ENCODE measurements around the gene TRPV3. TPM values are rescaled to one million over a fixed set of nuclear protein-coding genes. Genes with fewer than 3 reads are reported as not detected.
"Not testable (repeated sequence)": the region's sequence is repeated elsewhere in the genome, so short reads cannot be mapped to it uniquely, and the experiment has no call there.

The TRPV3 gene
- polyA plus RNA-seq, 4 donors = 0.61 to 1.1 (median 1.0) TPM

GRCh38 chr17:3479988-3480387 is 77.6 kb downstream of the TRPV3 start:
- DNase-seq (ENCODE audit: low read depth in 4 of 4, low spot score in 3 of 4) = no peak

DNA sequence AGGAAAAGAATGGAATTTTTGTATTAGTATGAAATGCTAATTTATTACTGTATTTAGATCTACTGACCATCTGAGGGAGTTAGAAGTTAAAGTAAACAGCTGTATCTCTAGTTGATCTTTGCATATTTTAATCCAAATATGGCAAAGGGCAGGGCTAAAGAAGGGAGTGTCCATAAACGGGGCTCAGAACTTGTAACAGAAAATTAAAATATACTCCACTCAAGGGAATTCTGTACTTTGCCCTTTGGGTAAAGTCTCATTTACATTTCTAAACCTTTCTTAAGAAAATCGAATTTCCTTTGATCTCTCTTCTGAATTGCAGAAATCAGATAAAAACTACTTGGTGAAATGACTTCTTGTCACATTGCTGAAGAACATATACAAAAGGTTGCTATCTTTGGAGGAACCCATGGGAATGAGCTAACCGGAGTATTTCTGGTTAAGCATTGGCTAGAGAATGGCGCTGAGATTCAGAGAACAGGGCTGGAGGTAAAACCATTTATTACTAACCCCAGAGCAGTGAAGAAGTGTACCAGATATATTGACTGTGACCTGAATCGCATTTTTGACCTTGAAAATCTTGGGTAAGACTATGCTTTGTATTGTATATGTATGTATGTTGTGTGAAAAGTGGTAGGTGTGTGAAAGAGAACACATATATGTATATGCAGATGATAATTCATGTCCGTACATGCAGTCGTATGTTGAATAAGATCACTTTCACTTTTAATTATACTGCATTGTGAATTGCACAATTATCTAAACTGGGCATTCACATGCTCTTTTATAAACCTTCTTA is 81.6 kb downstream of the TRPV3 start, which contains the start of gene ASPA:
Gene ASPA (plus strand): TSS at position 186 of the 799 bp plus-strand sequence. CDS start 163 bp downstream, at position 349.
- no peak for DNase-seq (ENCODE audit: low read depth in 4 of 4, low spot score in 3 of 4)

- no peak for DNase-seq (ENCODE audit: low read depth in 4 of 4, low spot score in 3 of 4)
Measured at GRCh38 chr17:3475251-3475685, 82.3 kb downstream of the TRPV3 start.

GRCh38 chr17:3474212-3474611 is 83.4 kb downstream of the TRPV3 start:
- DNase-seq (ENCODE audit: low read depth in 4 of 4, low spot score in 3 of 4) = no peak

- no peak for DNase-seq (ENCODE audit: low read depth in 4 of 4, low spot score in 3 of 4)
Measured at GRCh38 chr17:3472137-3472536, 85.5 kb downstream of the TRPV3 start.

- DNase-seq (ENCODE audit: low read depth in 4 of 4, low spot score in 3 of 4) = no peak
Measured at GRCh38 chr17:3471599-3471998, 86.0 kb downstream of the TRPV3 start, which contains the start of gene SPATA22. TSS of gene SPATA22 (minus strand) at chr17:3471819. CDS start at chr17:3469325, 2,494 bp downstream.

GRCh38 chr17:3469529-3469928 is 88.1 kb downstream of the TRPV3 start:
- DNase-seq (ENCODE audit: low read depth in 4 of 4, low spot score in 3 of 4) = no peak

DNA sequence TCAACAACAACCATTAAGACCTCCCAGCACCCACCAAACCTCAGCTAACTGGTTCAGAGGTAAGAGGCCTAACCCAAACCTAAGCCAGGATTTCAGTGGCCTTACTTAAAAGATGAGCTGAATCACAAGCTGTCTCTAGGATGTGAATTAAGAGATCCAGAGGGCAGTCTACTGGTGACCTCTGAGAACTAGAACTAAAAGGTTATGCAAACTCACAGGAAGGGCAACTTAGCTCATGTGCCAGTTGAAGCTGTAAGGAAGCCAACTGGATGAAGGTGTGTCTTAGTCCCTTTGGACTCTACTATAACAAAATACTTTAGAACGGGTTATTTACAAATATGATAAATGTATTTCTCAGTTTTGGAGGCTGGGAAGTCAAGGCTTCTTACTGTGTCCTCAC is 91.3 kb downstream of the TRPV3 start:
- not testable (repeated sequence) for DNase-seq (ENCODE audit: low read depth in 4 of 4, low spot score in 3 of 4)

Other genes with a start within 250 kb of the TRPV3 start
- under 1 TPM in 3 of 4 donors, not detected in 1; 0.22 to 0.62 (median 0.55) TPM for gene OR3A2, start 171.5 kb downstream of the TRPV3 start, polyA plus RNA-seq (ENCODE audit: insufficient read length in 4 of 4)
- under 1 TPM in 1 of 4 donors, not detected in 3; 0.04 TPM for gene OR1E1, start 159.4 kb downstream of the TRPV3 start, polyA plus RNA-seq (ENCODE audit: insufficient read length in 4 of 4)
- under 1 TPM in 2 of 4 donors, not detected in 2; 0.04 to 0.06 TPM for gene OR3A3, start 146.4 kb downstream of the TRPV3 start, polyA plus RNA-seq (ENCODE audit: insufficient read length in 4 of 4)
- gene OR1E2, start 124.0 kb downstream of the TRPV3 start, polyA plus RNA-seq (ENCODE audit: insufficient read length in 4 of 4) = under 1 TPM in 1 of 4 donors, not detected in 3; 0.06 TPM
- gene SPATA22, start 86.0 kb downstream of the TRPV3 start, polyA plus RNA-seq (ENCODE audit: insufficient read length in 4 of 4) = 1 to 10 TPM in 1 of 4 donors, under 1 TPM in 3; 0.46 to 1.1 (median 0.67) TPM
- gene ASPA, start 81.8 kb downstream of the TRPV3 start, polyA plus RNA-seq (ENCODE audit: insufficient read length in 4 of 4) = 10 to 100 TPM; 24.8 to 34.0 (median 29.0) TPM
- gene TRPV1, start 51.6 kb upstream of the TRPV3 start, polyA plus RNA-seq (ENCODE audit: insufficient read length in 4 of 4) = 10 to 100 TPM in 1 of 4 donors, 1 to 10 TPM in 3; 6.5 to 10.3 (median 8.5) TPM
- gene SHPK, start 78.4 kb upstream of the TRPV3 start, polyA plus RNA-seq (ENCODE audit: insufficient read length in 4 of 4) = 10 to 100 TPM; 13.2 to 19.0 (median 15.2) TPM
- 10 to 100 TPM; 21.6 to 24.9 (median 22.3) TPM for gene CTNS, start 78.9 kb upstream of the TRPV3 start, polyA plus RNA-seq (ENCODE audit: insufficient read length in 4 of 4)
- gene TAX1BP3, start 110.8 kb upstream of the TRPV3 start, polyA plus RNA-seq (ENCODE audit: insufficient read length in 4 of 4) = 100 to 1,000 TPM in 2 of 4 donors, 10 to 100 TPM in 2; 97.5 to 110 (median 104) TPM
- 10 to 100 TPM; 30.2 to 38.4 (median 31.1) TPM for gene EMC6, start 111.0 kb upstream of the TRPV3 start, polyA plus RNA-seq (ENCODE audit: insufficient read length in 4 of 4)
- gene P2RX5, start 138.3 kb upstream of the TRPV3 start, polyA plus RNA-seq (ENCODE audit: insufficient read length in 4 of 4) = 1 to 10 TPM; 1.3 to 1.7 (median 1.4) TPM
- 1 to 10 TPM; 2.9 to 3.9 (median 3.4) TPM for gene HASPIN, start 166.1 kb upstream of the TRPV3 start, polyA plus RNA-seq (ENCODE audit: insufficient read length in 4 of 4)
- gene ITGAE, start 243.4 kb upstream of the TRPV3 start, polyA plus RNA-seq (ENCODE audit: insufficient read length in 4 of 4) = 10 to 100 TPM; 33.5 to 40.4 (median 39.3) TPM